HepG2 (cell line): Measurements from ENCODE around the gene STOML1. TPM values are rescaled to one million over a fixed set of nuclear protein-coding genes. Genes with fewer than 3 reads are reported as not detected.
A peak's percentile ranks its signal among the peaks of the same experiment; 100 is the strongest.

Experiments
- ATAC-seq: fragments of 200-7000 bp; cut with Tn5 transposase; 3 replicates; pipeline ENCODE4 v1.9.1; 2020; ENCODE audit warnings: mild to moderate bottlenecking, moderate library complexity
- BruUV-seq: library from RNA; stranded (reverse); fragments of 400-500 nt; replicated peaks from 2 replicates; lab custom pipeline; 2021; lab: Mats Ljungman, UMichigan
- CTCF ChIA-PET: fragments of 300-600 bp; formaldehyde crosslinking; extraction: SDS; loops from one replicate; lab custom pipeline; 2021; ENCODE audit warnings: low total read pairs, inconsistent platforms, low intra/inter-chr PET ratio; lab: Yijun Ruan, JAX
- POLR2A ChIA-PET: fragments of 350-600 bp; sonication (Branson Sonifier 250); formaldehyde crosslinking; loops from one replicate; lab custom pipeline; 2020; ENCODE audit warnings: antibody characterized with exemption, inconsistent platforms; lab: Yijun Ruan, JAX
- DNase-seq: peaks from one replicate; pipeline ENCODE4 v3.0.0-alpha.2; 2015; ENCODE audit warnings: low spot score
- FAIRE-seq: peaks from 3 replicates; lab custom pipeline; 2011; peaks lifted over from hg19 to GRCh38; lab: Jason Lieb, UNC
- H2AFZ ChIP-seq: one replicate; pipeline ENCODE4 v1.6.1; 2011; ENCODE audit warnings: low read length, inconsistent platforms
- H3K27ac ChIP-seq: fragments of 300-600 bp; 3 replicates; pipeline ENCODE4 v1.8.0; 2011; ENCODE audit warnings: mixed run types, mild to moderate bottlenecking, mixed read lengths, low read length, inconsistent platforms; ENCODE audit not compliant: insufficient read depth; ENCODE audit errors: extremely low read length
- H3K27me3 ChIP-seq, 2 experiments: fragments of 200-600 bp in 1 of 2; 2 replicates in 1 of 2; 3 replicates in 1 of 2; pipeline versions ENCODE4 v1.6.0 to v1.8.0; 2011; ENCODE audit warnings: low read length in 2 of 2, mild to moderate bottlenecking in 2 of 2, moderate library complexity in 2 of 2, inconsistent platforms in 1 of 2; ENCODE audit not compliant: insufficient read depth in 2 of 2, control insufficient read depth in 1 of 2
- H3K36me3 ChIP-seq, 2 experiments: fragments of 200-600 bp in 1 of 2; replicated peaks in 1 of 2; 2 replicates in 1 of 2; 3 replicates in 1 of 2; pipeline versions ENCODE4 v1.5.1 to v1.8.0; 2011; ENCODE audit warnings: low read length in 2 of 2, inconsistent platforms in 1 of 2; ENCODE audit not compliant: insufficient read depth in 2 of 2, control insufficient read depth in 1 of 2
- H3K4me1 ChIP-seq: 2 replicates; pipeline ENCODE4 v1.5.1; 2012; ENCODE audit warnings: low read length, inconsistent platforms; ENCODE audit not compliant: insufficient read depth
- H3K4me2 ChIP-seq: 2 replicates; pipeline ENCODE4 v1.6.0; 2011; ENCODE audit warnings: low read depth, low read length, inconsistent platforms
- H3K4me3 ChIP-seq, 3 experiments: fragments of 200-600 bp in 1 of 3; sonication (generic), shearing (Covaris generic) in 1 of 3; replicated peaks in 1 of 3; 2 replicates each; pipeline ENCODE4 v1.5.1; 2011 to 2016; ENCODE audit warnings: low read length in 3 of 3, inconsistent platforms in 2 of 3, low read depth in 2 of 3, mild to moderate bottlenecking in 2 of 3, control low read depth in 1 of 3, mixed read lengths in 1 of 3; ENCODE audit not compliant: insufficient read depth in 1 of 3
- H3K79me2 ChIP-seq: one replicate; pipeline ENCODE4 v1.6.1; 2011; ENCODE audit warnings: low read length, inconsistent platforms; ENCODE audit not compliant: insufficient read depth
- H3K9ac ChIP-seq: 2 replicates; pipeline ENCODE4 v1.6.0; 2011; ENCODE audit warnings: mild to moderate bottlenecking, low read depth, low read length, inconsistent platforms; ENCODE audit not compliant: insufficient read depth
- H3K9me3 ChIP-seq: 2 replicates; pipeline ENCODE4 v1.5.1; 2012; ENCODE audit warnings: mild to moderate bottlenecking, low read length
- H4K20me1 ChIP-seq: 2 replicates; pipeline ENCODE4 v1.6.0; 2011; ENCODE audit warnings: inconsistent platforms, mild to moderate bottlenecking, low read length, moderate library complexity; ENCODE audit not compliant: insufficient read depth
- FOXA1 ChIP-seq, 2 experiments: fragments of 450-650 bp in 1 of 2; sonication (generic) in 1 of 2; formaldehyde crosslinking in 1 of 2; IDR thresholded peaks; 2 replicates each; pipeline versions ENCODE4 v1.4.0 to v1.6.1; 2016 to 2020; ENCODE audit warnings: missing genetic modification reagents in 1 of 2
- SIX4 ChIP-seq: sonication (generic); formaldehyde crosslinking; IDR thresholded peaks from 2 replicates; pipeline ENCODE4 v1.4.0; 2020; ENCODE audit warnings: missing genetic modification reagents
- THAP9 ChIP-seq: sonication (generic); formaldehyde crosslinking; IDR thresholded peaks from 2 replicates; pipeline ENCODE4; 2020; ENCODE audit warnings: missing genetic modification reagents, mild to moderate bottlenecking, borderline replicate concordance
- ZNF18 ChIP-seq: sonication (generic); formaldehyde crosslinking; IDR thresholded peaks from 2 replicates; pipeline ENCODE4 v1.8.0; 2022; ENCODE audit warnings: mild to moderate bottlenecking, missing genetic modification reagents; ENCODE audit not compliant: insufficient replicate concordance
- ZNF207 ChIP-seq: fragments of 450-650 bp; IDR thresholded peaks from 2 replicates; pipeline ENCODE4 v1.6.1; 2016; ENCODE audit warnings: antibody characterized with exemption, borderline replicate concordance
- ZNF788 ChIP-seq: sonication (generic); formaldehyde crosslinking; IDR thresholded peaks from 2 replicates; pipeline ENCODE4 v1.5.0; 2020; ENCODE audit warnings: mild to moderate bottlenecking, missing genetic modification reagents, borderline replicate concordance
- WGBS: methylation state at CpG from one replicate; pipeline ENCODE4 v1.1.6; 2017; ENCODE audit warnings: low lambda C conversion rate; 5-methylcytosine and 5-hydroxymethylcytosine counted together
- in situ Hi-C: cut with HindIII; loops from 2 replicates; pipeline ENCODE4 v1.10.0; 2017; ENCODE audit warnings: low pct_unique_long_range_greater_than_20kb; ENCODE audit not compliant: extremely low pct_ligation_motif_present
- intact Hi-C: fragments of 100-400 bp; cut with micrococcal nuclease; formaldehyde crosslinking; loops from one replicate; pipeline ENCODE4 v1.10.0; 2022; ENCODE audit not compliant: unreplicated experiment
- polyA plus RNA-seq, 8 experiments: library from polyadenylated mRNA; depleted of rRNA in 3 of 8; stranded (reverse) in 7 of 8; unstranded in 1 of 8; fragments of >200 nt; fragmentation: Illumina TruSeq in 4 of 8; extraction: Trizol in 4 of 8; gene quantifications; 2 replicates each; pipeline versions ENCODE4 v1.2.1 to v1.2.3, GENCODE V29; 2011 to 2016; ENCODE audit warnings: low read depth in 4 of 8, missing spikeins in 1 of 8, mixed read lengths in 1 of 8; ENCODE audit not compliant: insufficient read depth in 1 of 8
- total RNA-seq, 5 experiments: library from RNA; depleted of rRNA; stranded (reverse); fragments of >200 nt; fragmentation: Illumina TruSeq; extraction: Trizol; gene quantifications; 2 replicates each; pipeline ENCODE4 v1.2.3, GENCODE V29; 2016; ENCODE audit warnings: low read depth in 1 of 5
- TF ChIP-seq, protein P1 (sequence below): sonication (generic); formaldehyde crosslinking; IDR thresholded peaks from 2 replicates; pipeline ENCODE4 v1.5.1; 2020; ENCODE audit warnings: mild to moderate bottlenecking, missing genetic modification reagents, moderate library complexity
- TF ChIP-seq, protein P2 (sequence below): sonication (generic); formaldehyde crosslinking; IDR thresholded peaks from 2 replicates; pipeline ENCODE4 v1.4.0; 2020; ENCODE audit warnings: missing genetic modification reagents, borderline replicate concordance

The STOML1 gene
- total and polyA plus RNA-seq, 2 of the 13 experiments (the other 11 are each of a cell fraction or from before 2014, with no cell fraction given): 3.5 to 3.7 TPM

DNA sequence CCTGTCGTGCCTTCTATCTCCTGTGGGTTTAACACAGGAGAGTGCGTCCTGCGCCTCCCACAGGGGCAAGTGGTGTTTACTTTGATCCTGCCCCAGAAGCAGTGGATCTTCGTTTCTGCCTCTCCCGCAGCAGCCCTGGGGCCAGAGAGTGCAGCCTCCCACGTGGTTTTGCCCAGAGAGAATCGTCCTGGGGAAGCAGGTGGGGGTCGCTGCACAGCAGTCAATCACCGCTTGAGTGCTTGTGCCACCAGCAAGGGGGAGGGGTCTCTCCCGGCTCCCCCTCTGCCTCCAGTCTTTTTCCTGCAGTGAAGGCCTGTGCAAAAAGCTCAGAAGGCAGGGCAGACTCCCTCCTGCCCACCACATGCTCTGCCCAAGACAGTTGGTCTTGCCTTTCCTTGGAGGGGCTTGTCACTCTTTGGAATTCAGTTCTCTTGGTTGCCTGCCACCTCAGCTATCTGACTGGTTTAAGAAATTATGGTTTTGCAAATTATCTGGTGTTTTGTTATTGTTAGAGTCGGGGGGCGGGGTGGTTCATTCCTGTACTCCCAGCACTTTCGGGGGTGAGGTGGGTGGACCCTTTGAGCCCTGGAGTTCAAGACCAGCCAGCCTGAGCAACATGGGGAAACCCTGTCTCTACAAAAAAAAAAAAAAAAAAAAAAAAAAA, 26.9 kb downstream of the STOML1 start:
- Histone ChIP-seq H2AFZ (no peak overlapping the region), H3K4me3 (peak overlapping the region in 1 of 3 experiments; percentile 48; a peak in 1 of 6 replicates), H4K20me1 (no peaks in the 10 kb centered on the region), H3K4me2 (peak overlapping the region; percentile 61), H3K36me3 (no peaks in the 10 kb centered on the region), H3K9me3 (no peaks in the 10 kb centered on the region), H3K9ac (no peak overlapping the region), H3K79me2 (no peaks in the 10 kb centered on the region), H3K27ac (no peak overlapping the region), H3K4me1 (peaks cover 6% of the 10 kb centered on the region; the same call in 1 of the 2 replicates), H3K27me3 (no peaks in the 10 kb centered on the region; a peak in 1 of 5 replicates)
- no peak for FAIRE-seq
- in situ Hi-C loops: loop anchor here (5.0 kb wide), 1 partner anchor 72 kb away; no protein-coding TSS in a partner anchor
- no peak for DNase-seq
- ATAC-seq: peak; percentile 73
- ChIA-PET CTCF (interaction anchor here (3.1 kb wide), 1 partner anchor 14 kb away, joined by 41 read pairs; no protein-coding TSS in a partner anchor), POLR2A (no interaction called here)
- 5% methylated on average over 7 of the region's 13 CpGs for WGBS
- BruUV-seq: no TSS peak
- intact Hi-C loops: no loop called here
- TF ChIP-seq ZNF207 (no peak), ZNF788 (CRISPR knock-in tag) (0 out of 2 replicates have a peak, but pooled peaks have one; percentile 12), ZNF18 (CRISPR knock-in tag) (no peak), SIX4 (CRISPR knock-in tag) (no peak), THAP9 (CRISPR knock-in tag) (peak; percentile 26; the same call in 1 of the 2 replicates), FOXA1 (IDR thresholded peaks at IDR 0.05) (no peak), FOXA1 (CRISPR knock-in tag; IDR thresholded peaks at IDR 0.05) (peak; percentile 13; the same call in 1 of the 2 replicates)
- TF ChIP-seq, protein P1, sequence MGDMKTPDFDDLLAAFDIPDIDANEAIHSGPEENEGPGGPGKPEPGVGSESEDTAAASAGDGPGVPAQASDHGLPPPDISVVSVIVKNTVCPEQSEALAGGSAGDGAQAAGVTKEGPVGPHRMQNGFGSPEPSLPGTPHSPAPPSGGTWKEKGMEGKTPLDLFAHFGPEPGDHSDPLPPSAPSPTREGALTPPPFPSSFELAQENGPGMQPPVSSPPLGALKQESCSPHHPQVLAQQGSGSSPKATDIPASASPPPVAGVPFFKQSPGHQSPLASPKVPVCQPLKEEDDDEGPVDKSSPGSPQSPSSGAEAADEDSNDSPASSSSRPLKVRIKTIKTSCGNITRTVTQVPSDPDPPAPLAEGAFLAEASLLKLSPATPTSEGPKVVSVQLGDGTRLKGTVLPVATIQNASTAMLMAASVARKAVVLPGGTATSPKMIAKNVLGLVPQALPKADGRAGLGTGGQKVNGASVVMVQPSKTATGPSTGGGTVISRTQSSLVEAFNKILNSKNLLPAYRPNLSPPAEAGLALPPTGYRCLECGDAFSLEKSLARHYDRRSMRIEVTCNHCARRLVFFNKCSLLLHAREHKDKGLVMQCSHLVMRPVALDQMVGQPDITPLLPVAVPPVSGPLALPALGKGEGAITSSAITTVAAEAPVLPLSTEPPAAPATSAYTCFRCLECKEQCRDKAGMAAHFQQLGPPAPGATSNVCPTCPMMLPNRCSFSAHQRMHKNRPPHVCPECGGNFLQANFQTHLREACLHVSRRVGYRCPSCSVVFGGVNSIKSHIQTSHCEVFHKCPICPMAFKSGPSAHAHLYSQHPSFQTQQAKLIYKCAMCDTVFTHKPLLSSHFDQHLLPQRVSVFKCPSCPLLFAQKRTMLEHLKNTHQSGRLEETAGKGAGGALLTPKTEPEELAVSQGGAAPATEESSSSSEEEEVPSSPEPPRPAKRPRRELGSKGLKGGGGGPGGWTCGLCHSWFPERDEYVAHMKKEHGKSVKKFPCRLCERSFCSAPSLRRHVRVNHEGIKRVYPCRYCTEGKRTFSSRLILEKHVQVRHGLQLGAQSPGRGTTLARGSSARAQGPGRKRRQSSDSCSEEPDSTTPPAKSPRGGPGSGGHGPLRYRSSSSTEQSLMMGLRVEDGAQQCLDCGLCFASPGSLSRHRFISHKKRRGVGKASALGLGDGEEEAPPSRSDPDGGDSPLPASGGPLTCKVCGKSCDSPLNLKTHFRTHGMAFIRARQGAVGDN (CRISPR knock-in tag): peak; percentile 35; the same call in 1 of the 2 replicates
- TF ChIP-seq, protein P2, sequence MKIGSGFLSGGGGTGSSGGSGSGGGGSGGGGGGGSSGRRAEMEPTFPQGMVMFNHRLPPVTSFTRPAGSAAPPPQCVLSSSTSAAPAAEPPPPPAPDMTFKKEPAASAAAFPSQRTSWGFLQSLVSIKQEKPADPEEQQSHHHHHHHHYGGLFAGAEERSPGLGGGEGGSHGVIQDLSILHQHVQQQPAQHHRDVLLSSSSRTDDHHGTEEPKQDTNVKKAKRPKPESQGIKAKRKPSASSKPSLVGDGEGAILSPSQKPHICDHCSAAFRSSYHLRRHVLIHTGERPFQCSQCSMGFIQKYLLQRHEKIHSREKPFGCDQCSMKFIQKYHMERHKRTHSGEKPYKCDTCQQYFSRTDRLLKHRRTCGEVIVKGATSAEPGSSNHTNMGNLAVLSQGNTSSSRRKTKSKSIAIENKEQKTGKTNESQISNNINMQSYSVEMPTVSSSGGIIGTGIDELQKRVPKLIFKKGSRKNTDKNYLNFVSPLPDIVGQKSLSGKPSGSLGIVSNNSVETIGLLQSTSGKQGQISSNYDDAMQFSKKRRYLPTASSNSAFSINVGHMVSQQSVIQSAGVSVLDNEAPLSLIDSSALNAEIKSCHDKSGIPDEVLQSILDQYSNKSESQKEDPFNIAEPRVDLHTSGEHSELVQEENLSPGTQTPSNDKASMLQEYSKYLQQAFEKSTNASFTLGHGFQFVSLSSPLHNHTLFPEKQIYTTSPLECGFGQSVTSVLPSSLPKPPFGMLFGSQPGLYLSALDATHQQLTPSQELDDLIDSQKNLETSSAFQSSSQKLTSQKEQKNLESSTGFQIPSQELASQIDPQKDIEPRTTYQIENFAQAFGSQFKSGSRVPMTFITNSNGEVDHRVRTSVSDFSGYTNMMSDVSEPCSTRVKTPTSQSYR (CRISPR knock-in tag): 0 out of 2 replicates have a peak, but pooled peaks have one; percentile 22
